ENCODE results near the gene TRIM59. TPM values are rescaled to one million over a fixed set of nuclear protein-coding genes. Genes with fewer than 3 reads are reported as not detected.

The TRIM59 gene
- total RNA-seq, 1 donor from 2014 or later, result 120 TPM

GRCh38 chr3:160472344-160472743 is 22.8 kb upstream of the TRIM59 start:
- no peak for DNase-seq (ENCODE audit: low spot score)
- Mint-ChIP-seq H3K9me3 (peaks cover 27% of the 10 kb centered on the region), H3K4me1 (no peaks in the 10 kb centered on the region), H3K36me3 (no peaks in the 10 kb centered on the region), H3K27me3 (ENCODE audit: insufficient read depth, low read depth) (no peaks in the 10 kb centered on the region), H3K27ac (no peak overlapping the region), H3K4me3 (no peak overlapping the region)
- Histone ChIP-seq H3K4me3 (no peak overlapping the region), H3K4me1 (no peaks in the 10 kb centered on the region), H2AFZ (replicated peaks) (no peak overlapping the region), H3K27me3 (no peaks in the 10 kb centered on the region), H3K9ac (no peak overlapping the region), H4K20me1 (ENCODE audit: low read depth) (no peaks in the 10 kb centered on the region), H3K36me3 (no peaks in the 10 kb centered on the region), H3F3A (ENCODE audit: low read depth) (no peaks in the 10 kb centered on the region), H3K79me2 (ENCODE audit: low read depth) (no peaks in the 10 kb centered on the region), H3K9me3 (ENCODE audit: low read depth) (no peaks in the 10 kb centered on the region), H3K27ac (no peak overlapping the region), H3K4me2 (no peak overlapping the region)
- TF ChIP-seq EZH2phosphoT487 (IDR thresholded peaks at IDR 0.05), result no peak
- TF ChIP-seq CTCF (IDR thresholded peaks at IDR 0.05), result no peak
- TF ChIP-seq EZH2 (IDR thresholded peaks at IDR 0.05), result no peak

- Mint-ChIP-seq H3K9me3 (peaks cover 27% of the 10 kb centered on the region), H3K27ac (no peak overlapping the region), H3K4me1 (no peaks in the 10 kb centered on the region), H3K36me3 (no peaks in the 10 kb centered on the region), H3K4me3 (no peak overlapping the region), H3K27me3 (ENCODE audit: insufficient read depth, low read depth) (no peaks in the 10 kb centered on the region)
- TF ChIP-seq CTCF (IDR thresholded peaks at IDR 0.05) (no peak), EZH2phosphoT487 (IDR thresholded peaks at IDR 0.05) (no peak), EZH2 (IDR thresholded peaks at IDR 0.05) (no peak)
- Histone ChIP-seq H3K36me3 (no peaks in the 10 kb centered on the region), H3K4me2 (no peak overlapping the region), H3K4me1 (no peaks in the 10 kb centered on the region), H3K9me3 (ENCODE audit: low read depth) (no peaks in the 10 kb centered on the region), H3K27me3 (no peaks in the 10 kb centered on the region), H3K27ac (no peak overlapping the region), H3K4me3 (no peak overlapping the region), H3K9ac (no peak overlapping the region), H2AFZ (replicated peaks) (no peak overlapping the region), H4K20me1 (ENCODE audit: low read depth) (no peaks in the 10 kb centered on the region), H3K79me2 (ENCODE audit: low read depth) (no peaks in the 10 kb centered on the region), H3F3A (ENCODE audit: low read depth) (no peaks in the 10 kb centered on the region)
- DNase-seq (ENCODE audit: low spot score), result no peak
Measured at GRCh38 chr3:160471892-160472291, 22.3 kb upstream of the TRIM59 start.

GRCh38 chr3:160470181-160470580 is 20.6 kb upstream of the TRIM59 start:
- DNase-seq (ENCODE audit: low spot score), result no peak
- Histone ChIP-seq H3K4me3 (no peak overlapping the region), H4K20me1 (ENCODE audit: low read depth) (no peaks in the 10 kb centered on the region), H3K27me3 (no peaks in the 10 kb centered on the region), H3F3A (ENCODE audit: low read depth) (no peaks in the 10 kb centered on the region), H3K9ac (no peak overlapping the region), H3K36me3 (no peaks in the 10 kb centered on the region), H3K4me1 (no peaks in the 10 kb centered on the region), H3K4me2 (no peak overlapping the region), H2AFZ (replicated peaks) (no peak overlapping the region), H3K27ac (no peak overlapping the region), H3K9me3 (ENCODE audit: low read depth) (no peaks in the 10 kb centered on the region), H3K79me2 (ENCODE audit: low read depth) (no peaks in the 10 kb centered on the region)
- Mint-ChIP-seq H3K36me3 (no peaks in the 10 kb centered on the region), H3K4me3 (no peak overlapping the region), H3K27ac (no peak overlapping the region), H3K4me1 (no peaks in the 10 kb centered on the region), H3K9me3 (peaks cover 27% of the 10 kb centered on the region), H3K27me3 (ENCODE audit: insufficient read depth, low read depth) (no peaks in the 10 kb centered on the region)
- TF ChIP-seq EZH2 (IDR thresholded peaks at IDR 0.05) (no peak), CTCF (IDR thresholded peaks at IDR 0.05) (no peak), EZH2phosphoT487 (IDR thresholded peaks at IDR 0.05) (no peak)
